Measurements from ENCODE around the gene APBB3.
A peak's percentile ranks its signal among the peaks of the same experiment; 100 is the strongest.

Gene APBB3

DNA sequence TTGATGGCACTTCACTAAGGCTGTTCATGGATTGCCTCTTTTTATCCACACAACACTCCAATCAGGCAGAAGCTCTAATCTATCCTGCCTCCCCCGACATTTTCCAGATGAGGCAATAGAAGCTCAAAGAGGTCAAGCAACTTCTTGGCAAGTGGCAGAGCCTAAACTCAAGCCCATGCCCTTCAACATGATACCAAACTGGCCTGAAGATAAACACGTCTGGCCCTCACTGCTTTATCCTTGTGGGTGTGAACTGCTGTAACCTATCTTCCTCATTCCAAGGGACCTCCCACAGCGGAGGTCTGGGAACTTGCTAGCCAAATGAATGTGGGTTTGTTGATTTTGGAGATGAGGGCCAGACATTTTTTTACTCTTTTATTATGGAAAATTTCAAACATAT is 9.8 kb upstream of the APBB3 start:
- no peak for DNase-seq

DNA sequence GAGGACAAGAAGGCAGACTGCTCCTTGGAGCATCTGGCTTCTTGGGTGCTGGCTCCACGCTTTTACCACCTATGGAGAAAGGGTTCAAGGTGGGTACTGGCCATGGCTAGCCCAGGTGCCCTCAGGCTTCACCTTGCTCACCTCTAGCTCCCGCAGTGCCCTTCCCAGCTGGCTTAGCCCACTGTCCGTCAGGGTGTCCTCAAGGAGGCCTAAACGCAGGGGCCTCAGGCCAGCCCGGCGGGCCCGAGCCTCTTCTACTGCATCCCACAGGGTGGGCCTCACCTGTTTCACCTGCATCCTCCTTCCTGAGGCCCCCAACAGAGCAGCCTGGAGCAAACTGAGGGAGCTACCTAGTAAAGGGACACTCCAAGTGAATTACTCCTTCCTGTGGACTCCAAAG is 9.3 kb upstream of the APBB3 start:
- DNase-seq = no peak

GRCh38 chr5:140571105-140571504 is 6.7 kb upstream of the APBB3 start:
- DNase-seq = no peak

GRCh38 chr5:140570488-140570887 is 6.1 kb upstream of the APBB3 start:
- no peak for DNase-seq

DNA sequence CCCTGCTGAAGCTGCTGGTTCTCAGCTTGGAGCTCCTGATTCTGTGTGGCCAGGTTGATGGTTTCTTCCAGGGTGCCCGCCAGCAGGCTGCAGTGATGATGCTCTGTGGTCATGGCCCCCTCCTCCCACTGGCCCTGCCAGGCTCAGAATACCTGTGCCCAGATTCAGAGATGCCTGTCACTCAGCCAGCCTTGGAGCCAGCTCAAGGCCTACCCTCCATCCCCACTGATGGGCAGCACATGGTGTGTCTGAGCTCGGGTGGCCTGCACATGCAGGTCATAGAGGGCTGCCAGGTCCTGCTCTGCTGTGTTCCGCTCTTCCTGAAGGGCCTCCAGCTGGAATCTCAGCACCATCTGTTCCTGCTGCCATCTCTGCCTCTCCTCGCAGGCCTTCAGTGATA is 5.7 kb upstream of the APBB3 start:
- no peak for DNase-seq

GRCh38 chr5:140569197-140569596 is 4.8 kb upstream of the APBB3 start:
- no peak for DNase-seq

DNA sequence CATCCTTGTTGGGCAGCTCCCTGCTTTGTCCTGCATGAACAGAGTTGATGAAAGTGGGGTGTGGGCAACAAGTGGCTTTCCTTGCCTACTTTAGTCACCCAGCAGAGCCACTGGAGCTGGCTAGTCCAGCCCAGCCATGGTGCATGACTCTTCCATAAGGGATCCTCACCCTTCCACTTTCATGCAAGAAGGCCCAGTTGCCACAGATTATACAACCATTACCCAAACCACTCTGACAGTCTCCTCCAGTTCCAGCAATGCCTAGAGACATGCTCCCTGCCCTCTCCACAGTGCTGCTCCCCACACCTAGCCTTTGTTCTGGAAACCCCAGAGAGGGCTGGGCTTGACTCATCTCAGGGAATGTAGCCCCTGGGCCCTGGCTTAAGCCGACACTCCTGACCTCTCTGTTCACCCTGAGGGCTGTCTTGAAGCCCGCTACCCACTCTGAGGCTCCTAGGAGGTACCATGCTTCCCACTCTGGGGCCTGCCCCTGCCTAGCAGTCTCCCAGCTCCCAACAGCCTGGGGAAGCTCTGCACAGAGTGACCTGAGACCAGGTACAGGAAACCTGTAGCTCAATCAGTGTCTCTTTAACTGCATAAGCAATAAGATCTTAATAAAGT is 4.2 kb upstream of the APBB3 start:
- DNase-seq = no peak

DNA sequence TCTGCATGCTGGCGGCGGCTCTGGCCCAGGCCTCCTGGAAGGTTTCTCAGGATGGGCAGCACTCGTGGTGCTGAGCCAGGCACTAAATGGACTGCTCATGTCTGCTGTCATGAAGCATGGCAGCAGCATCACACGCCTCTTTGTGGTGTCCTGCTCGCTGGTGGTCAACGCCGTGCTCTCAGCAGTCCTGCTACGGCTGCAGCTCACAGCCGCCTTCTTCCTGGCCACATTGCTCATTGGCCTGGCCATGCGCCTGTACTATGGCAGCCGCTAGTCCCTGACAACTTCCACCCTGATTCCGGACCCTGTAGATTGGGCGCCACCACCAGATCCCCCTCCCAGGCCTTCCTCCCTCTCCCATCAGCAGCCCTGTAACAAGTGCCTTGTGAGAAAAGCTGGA is 3.5 kb upstream of the APBB3 start:
- DNase-seq = no peak

DNA sequence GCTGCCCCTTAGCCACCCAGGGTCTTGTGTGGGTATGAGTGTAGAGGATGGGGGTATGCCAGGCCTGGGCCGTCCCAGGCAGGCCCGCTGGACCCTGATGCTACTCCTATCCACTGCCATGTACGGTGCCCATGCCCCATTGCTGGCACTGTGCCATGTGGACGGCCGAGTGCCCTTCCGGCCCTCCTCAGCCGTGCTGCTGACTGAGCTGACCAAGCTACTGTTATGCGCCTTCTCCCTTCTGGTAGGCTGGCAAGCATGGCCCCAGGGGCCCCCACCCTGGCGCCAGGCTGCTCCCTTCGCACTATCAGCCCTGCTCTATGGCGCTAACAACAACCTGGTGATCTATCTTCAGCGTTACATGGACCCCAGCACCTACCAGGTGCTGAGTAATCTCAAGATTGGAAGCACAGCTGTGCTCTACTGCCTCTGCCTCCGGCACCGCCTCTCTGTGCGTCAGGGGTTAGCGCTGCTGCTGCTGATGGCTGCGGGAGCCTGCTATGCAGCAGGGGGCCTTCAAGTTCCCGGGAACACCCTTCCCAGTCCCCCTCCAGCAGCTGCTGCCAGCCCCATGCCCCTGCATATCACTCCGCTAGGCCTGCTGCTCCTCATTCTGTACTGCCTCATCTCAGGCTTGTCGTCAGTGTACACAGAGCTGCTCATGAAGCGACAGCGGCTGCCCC is 2.9 kb upstream of the APBB3 start:
- no peak for DNase-seq

- DNase-seq = no peak
Observed at GRCh38 chr5:140566665-140567064, 2.3 kb upstream of the APBB3 start.

DNA sequence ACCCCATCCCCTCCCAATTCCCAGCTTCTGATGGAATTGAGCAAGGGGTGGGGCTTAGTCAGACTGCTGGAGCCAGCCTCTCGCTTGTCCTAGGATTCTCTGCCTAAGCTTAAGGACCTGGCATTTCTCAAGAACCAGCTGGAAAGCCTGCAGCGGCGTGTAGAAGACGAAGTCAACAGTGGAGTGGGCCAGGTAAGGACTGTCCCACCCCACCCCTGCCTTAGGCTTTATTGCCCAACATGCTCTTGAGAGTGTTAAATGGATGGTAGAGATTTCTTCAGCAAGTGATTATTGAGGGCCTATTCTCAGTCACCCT is 1.3 kb upstream of the APBB3 start:
- no peak for DNase-seq

DNA sequence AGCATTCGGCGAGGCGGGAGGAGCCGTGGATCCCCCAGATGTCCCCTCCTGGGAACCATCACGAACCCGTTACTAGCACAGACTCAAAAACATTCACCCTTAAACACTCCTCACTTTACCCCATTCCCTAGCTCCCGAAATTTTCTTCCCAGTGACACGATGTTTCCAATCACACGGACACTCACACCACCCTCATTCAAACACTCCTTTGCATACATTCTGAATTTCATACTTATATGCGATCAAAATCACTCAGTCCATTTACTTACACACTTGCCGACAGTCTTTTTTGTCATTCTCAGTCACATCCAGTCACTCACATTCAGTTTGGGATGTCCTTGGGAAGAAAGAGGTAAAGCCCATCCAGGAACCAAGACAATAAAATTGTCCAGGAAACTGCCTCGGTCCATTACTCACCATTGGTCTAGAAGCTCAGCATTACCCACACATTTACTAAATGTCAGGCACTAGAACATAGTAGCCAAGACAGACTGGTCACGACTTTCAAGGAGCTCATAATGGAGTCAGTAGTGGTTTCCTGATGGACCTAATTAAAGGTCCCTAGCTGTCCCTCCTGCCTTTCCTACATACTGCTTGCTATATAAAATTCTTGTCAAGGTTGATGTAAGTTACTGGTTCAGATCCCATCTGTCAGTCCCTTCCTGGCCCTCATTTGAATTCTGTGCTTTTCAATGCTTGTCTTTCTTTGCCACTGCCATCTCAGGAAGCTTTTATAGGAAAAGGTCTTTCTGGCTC is 804 bp upstream of the APBB3 start:
- no peak for DNase-seq

DNA sequence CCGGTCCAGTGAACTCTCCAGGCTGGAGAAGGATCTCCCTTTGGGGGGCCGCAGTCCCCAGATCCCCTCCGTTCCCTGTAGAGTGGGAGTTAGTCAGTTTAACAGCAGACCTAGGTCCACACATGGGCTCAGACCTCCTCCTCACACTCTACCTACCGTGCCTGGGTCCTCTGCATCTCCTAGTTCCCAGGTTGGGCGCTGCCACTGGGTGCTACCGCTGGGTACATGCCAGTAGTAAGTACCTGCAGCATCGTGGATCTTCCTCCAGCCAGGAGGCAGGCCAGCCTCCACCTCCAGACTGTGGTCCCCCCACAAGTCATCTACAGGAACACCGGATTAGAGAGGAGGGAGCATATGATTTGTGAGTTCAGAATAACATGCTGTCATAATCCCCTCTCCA is 802 bp downstream of the APBB3 start:
- no peak for DNase-seq

- no peak for DNase-seq
Observed at GRCh38 chr5:140561753-140562523, 2.5 kb downstream of the APBB3 start.

GRCh38 chr5:140560227-140560626 is 4.2 kb downstream of the APBB3 start:
- DNase-seq = no peak

DNA sequence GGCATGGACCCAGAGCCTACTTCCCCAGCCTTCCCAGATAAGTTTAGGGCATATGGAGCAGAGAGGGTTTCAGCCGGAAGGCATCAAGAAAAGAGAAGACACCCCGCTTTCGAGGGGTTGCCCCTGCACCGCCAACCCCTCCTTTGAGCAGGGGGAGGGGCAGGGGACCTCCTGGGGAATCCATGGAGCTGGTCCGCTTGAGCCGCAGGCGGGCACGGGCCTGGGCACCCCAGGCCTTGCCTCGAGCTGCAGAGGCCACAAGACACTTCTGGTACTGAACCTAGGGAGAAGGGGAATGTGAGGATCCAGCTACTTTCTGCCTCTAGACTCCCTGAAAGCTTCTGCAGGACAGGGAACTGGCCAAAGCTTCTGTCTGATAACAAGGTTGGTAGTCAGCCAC is 5.9 kb downstream of the APBB3 start:
- DNase-seq = no peak

GRCh38 chr5:140557965-140558364 is 6.4 kb downstream of the APBB3 start:
- DNase-seq = no peak

DNA sequence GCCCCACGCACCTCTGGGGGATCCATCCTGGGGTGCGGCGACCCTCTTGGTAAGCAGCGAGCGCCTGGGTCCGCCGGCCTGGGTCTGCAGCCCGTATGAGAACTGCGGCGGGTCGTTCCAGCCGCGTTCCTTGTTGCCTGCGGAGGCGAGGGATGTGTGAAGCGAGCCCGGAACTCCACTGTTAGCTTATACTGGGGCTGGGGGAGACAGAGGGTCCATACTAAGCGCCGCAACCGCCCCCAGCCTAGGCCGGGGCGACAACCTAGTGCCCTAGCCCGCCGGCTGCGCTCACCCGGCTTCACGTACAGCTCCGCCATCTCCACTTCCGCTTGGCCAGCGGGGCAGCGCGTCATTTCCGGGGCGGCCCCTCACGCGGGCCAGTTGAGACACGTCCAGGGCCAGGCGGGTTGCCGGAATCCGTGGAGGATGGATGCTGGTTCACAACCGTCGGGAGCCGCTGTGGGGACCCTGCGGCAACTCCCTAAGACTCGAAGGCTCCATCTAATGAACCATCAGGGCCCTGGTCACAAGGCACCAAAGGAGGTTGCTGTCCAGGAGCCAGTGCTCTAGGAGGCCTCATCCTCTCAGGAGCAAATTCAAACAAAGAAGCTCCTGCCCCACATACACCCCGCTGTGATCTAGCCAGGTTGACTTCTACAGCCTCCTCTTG is 7.1 kb downstream of the APBB3 start, which contains the start of gene SRA1:
Gene SRA1, minus strand, starts transcription at position 338 of the 670 bp plus-strand sequence. Its CDS starts 21 bp downstream, at position 317.
- peak; percentile 82 for DNase-seq

GRCh38 chr5:140556438-140556837 is 8.0 kb downstream of the APBB3 start:
- no peak for DNase-seq

GRCh38 chr5:140555747-140556312 is 8.6 kb downstream of the APBB3 start:
- no peak for DNase-seq

- no peak for DNase-seq
Observed at GRCh38 chr5:140554454-140554853, 9.9 kb downstream of the APBB3 start.

DNA sequence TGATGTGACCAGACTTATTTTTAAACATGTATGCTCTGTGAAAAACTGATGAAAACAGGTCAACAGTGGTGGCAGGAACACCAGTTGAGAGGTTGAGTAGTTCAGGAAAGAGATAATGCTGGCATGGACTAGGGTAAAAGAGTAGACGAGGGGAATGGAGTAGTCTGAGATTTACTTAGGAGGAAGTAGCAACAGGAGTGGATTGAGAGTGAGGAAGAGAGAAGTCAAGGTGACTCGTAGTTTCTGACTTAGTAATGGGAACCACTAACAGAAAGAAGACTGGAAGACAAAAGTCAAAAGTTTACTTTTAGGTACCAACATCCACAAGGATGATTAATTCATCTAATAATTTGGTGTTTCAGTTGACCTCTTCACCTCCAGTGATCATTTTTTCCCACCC is 10.7 kb downstream of the APBB3 start:
- DNase-seq = no peak

DNA sequence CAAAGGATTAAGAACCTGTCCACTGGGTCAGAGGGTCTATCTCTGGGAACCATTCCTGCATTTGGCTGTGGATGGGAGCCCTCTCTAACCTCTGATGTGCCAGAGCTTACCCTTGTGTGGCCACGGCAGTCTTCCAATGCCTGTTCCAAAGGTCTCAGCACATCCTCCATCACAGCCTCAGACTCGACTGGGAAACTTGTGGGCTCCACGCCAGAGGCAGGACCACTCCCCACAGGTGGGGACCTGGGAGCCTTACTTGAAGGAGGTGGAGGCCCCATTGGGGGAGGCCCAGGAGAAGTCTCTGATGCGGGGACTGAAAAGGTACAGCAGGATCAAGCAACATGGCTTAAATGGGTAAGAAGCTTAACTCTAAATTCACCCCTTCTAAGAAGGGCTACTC is 12.5 kb downstream of the APBB3 start:
- no peak for DNase-seq

Data from NCI-H1092 treated with DMSO at 0.1 percent for 48 hours (cell line).